Measurements from ENCODE around the gene PKLR.
"Not testable (repeated sequence)": the region's sequence is repeated elsewhere in the genome, so short reads cannot be mapped to it uniquely, and the experiment has no call there.

Gene PKLR

GRCh38 chr1:155256058-155256852 lies 45.0 kb downstream of the PKLR start:
- no peak for DNase-seq (ENCODE audit: low read depth in 3 of 3, low spot score in 1 of 3)

- DNase-seq (ENCODE audit: low read depth in 3 of 3, low spot score in 1 of 3) = peak in 2 of 3 donors; percentile 51 to 69
Observed at GRCh38 chr1:155255243-155256007, 45.8 kb downstream of the PKLR start, which contains the start of gene ENTREP3. ENTREP3 (minus strand) TSS chr1:155255483; CDS start chr1:155254877, 606 bp downstream.

GRCh38 chr1:155254714-155255242 lies 46.5 kb downstream of the PKLR start:
- DNase-seq (ENCODE audit: low read depth in 3 of 3, low spot score in 1 of 3) = no peak

- DNase-seq (ENCODE audit: low read depth in 3 of 3, low spot score in 1 of 3) = no peak
Observed at GRCh38 chr1:155254228-155254713, 47.0 kb downstream of the PKLR start.

GRCh38 chr1:155253797-155254196 lies 47.4 kb downstream of the PKLR start:
- no peak for DNase-seq (ENCODE audit: low read depth in 3 of 3, low spot score in 1 of 3)

GRCh38 chr1:155253208-155253607 lies 48.0 kb downstream of the PKLR start:
- DNase-seq (ENCODE audit: low read depth in 3 of 3, low spot score in 1 of 3) = no peak

- DNase-seq (ENCODE audit: low read depth in 3 of 3, low spot score in 1 of 3) = no peak
Observed at GRCh38 chr1:155251566-155251965, 49.7 kb downstream of the PKLR start.

GRCh38 chr1:155250633-155251449 lies 50.4 kb downstream of the PKLR start:
- DNase-seq (ENCODE audit: low read depth in 3 of 3, low spot score in 1 of 3) = peak; percentile 91 to 97 (median 93)

GRCh38 chr1:155250246-155250632 lies 51.0 kb downstream of the PKLR start:
- no peak for DNase-seq (ENCODE audit: low read depth in 3 of 3, low spot score in 1 of 3)

GRCh38 chr1:155247667-155248553 lies 53.3 kb downstream of the PKLR start:
- no peak for DNase-seq (ENCODE audit: low read depth in 3 of 3, low spot score in 1 of 3)

GRCh38 chr1:155246796-155247195 lies 54.4 kb downstream of the PKLR start:
- not testable (repeated sequence) for DNase-seq (ENCODE audit: low read depth in 3 of 3, low spot score in 1 of 3)

- no peak for DNase-seq (ENCODE audit: low read depth in 3 of 3, low spot score in 1 of 3)
Observed at GRCh38 chr1:155245163-155245524, 56.1 kb downstream of the PKLR start.

- peak; percentile 71 to 87 (median 83) for DNase-seq (ENCODE audit: low read depth in 3 of 3, low spot score in 1 of 3)
Observed at GRCh38 chr1:155244368-155245162, 56.7 kb downstream of the PKLR start.

GRCh38 chr1:155242805-155243358 lies 58.4 kb downstream of the PKLR start:
- DNase-seq (ENCODE audit: low read depth in 3 of 3, low spot score in 1 of 3) = no peak

GRCh38 chr1:155241841-155242264 lies 59.4 kb downstream of the PKLR start:
- DNase-seq (ENCODE audit: low read depth in 3 of 3, low spot score in 1 of 3) = no peak

GRCh38 chr1:155241069-155241679 lies 60.1 kb downstream of the PKLR start:
- DNase-seq (ENCODE audit: low read depth in 3 of 3, low spot score in 1 of 3) = peak in 1 of 3 donors; percentile 25
